H9 (cell line): ENCODE measurements around the gene LPP. TPM values are rescaled to one million over a fixed set of nuclear protein-coding genes. Genes with fewer than 3 reads are reported as not detected.

Source experiments
- DNase-seq: peaks from one replicate; pipeline ENCODE4 v3.0.0-alpha.2; 2017
- H2AFZ ChIP-seq: one replicate; pipeline ENCODE4 v1.6.1; 2013; ENCODE audit warnings: mild to moderate bottlenecking, low read length, control low read depth, moderate library complexity
- H2AK5ac ChIP-seq: 2 replicates; pipeline ENCODE4 v1.6.1; 2013; ENCODE audit warnings: low read length, control low read depth, mixed read lengths; ENCODE audit not compliant: insufficient read length
- H2BK120ac ChIP-seq: one replicate; pipeline ENCODE4 v1.6.1; 2013; ENCODE audit warnings: low read depth, mild to moderate bottlenecking, low read length, control low read depth, inconsistent platforms; ENCODE audit not compliant: poor library complexity, severe bottlenecking
- H2BK12ac ChIP-seq: 2 replicates; pipeline ENCODE4 v1.6.1; 2013; ENCODE audit warnings: low read length, control low read depth, mixed read lengths, low read depth; ENCODE audit not compliant: insufficient read length
- H2BK15ac ChIP-seq: 2 replicates; pipeline ENCODE4 v1.6.1; 2013; ENCODE audit warnings: low read depth, low read length, control low read depth
- H2BK20ac ChIP-seq: one replicate; pipeline ENCODE4 v1.6.1; 2013; ENCODE audit warnings: low read depth, mild to moderate bottlenecking, low read length, control low read depth, inconsistent platforms; ENCODE audit not compliant: poor library complexity, severe bottlenecking
- H2BK5ac ChIP-seq: 2 replicates; pipeline ENCODE4 v1.6.1; 2013; ENCODE audit warnings: low read length, control low read depth, mixed read lengths; ENCODE audit not compliant: insufficient read length
- H3K14ac ChIP-seq: 2 replicates; pipeline ENCODE4 v1.6.1; 2013; ENCODE audit warnings: low read length, control low read depth; ENCODE audit not compliant: insufficient read depth
- H3K18ac ChIP-seq: 2 replicates; pipeline ENCODE4 v1.6.1; 2013; ENCODE audit warnings: low read depth, mild to moderate bottlenecking, mixed read lengths, low read length, control low read depth; ENCODE audit not compliant: insufficient read length
- H3K23ac ChIP-seq: 2 replicates; pipeline ENCODE4 v1.6.1; 2013; ENCODE audit warnings: low read length, control low read depth, mixed read lengths, low read depth; ENCODE audit not compliant: insufficient read length
- H3K23me2 ChIP-seq: 2 replicates; pipeline ENCODE4 v1.6.1; 2013; ENCODE audit warnings: low read depth, mild to moderate bottlenecking, mixed read lengths, low read length, control low read depth; ENCODE audit not compliant: insufficient read length, poor library complexity, severe bottlenecking
- H3K27ac ChIP-seq: 2 replicates; pipeline ENCODE4 v1.5.1; 2013; ENCODE audit warnings: low read length, control low read depth, mixed read lengths, low read depth; ENCODE audit not compliant: insufficient read length
- H3K27me3 ChIP-seq: 2 replicates; pipeline ENCODE4 v1.6.1; 2013; ENCODE audit warnings: low read length, control low read depth, inconsistent platforms; ENCODE audit not compliant: insufficient read depth
- H3K4ac ChIP-seq: 2 replicates; pipeline ENCODE4 v1.6.1; 2013; ENCODE audit warnings: low read depth, mild to moderate bottlenecking, control low read depth, inconsistent platforms, low read length, moderate library complexity
- H3K4me1 ChIP-seq: 2 replicates; pipeline ENCODE4 v1.6.1; 2013; ENCODE audit warnings: low read length, control low read depth, inconsistent platforms; ENCODE audit not compliant: insufficient read depth
- H3K4me2 ChIP-seq: 2 replicates; pipeline ENCODE4 v1.6.1; 2013; ENCODE audit warnings: low read length, control low read depth, mixed read lengths; ENCODE audit not compliant: insufficient read length, insufficient read depth
- H3K56ac ChIP-seq: 2 replicates; pipeline ENCODE4 v1.6.1; 2013; ENCODE audit warnings: low read depth, mild to moderate bottlenecking, mixed read lengths, low read length, control low read depth; ENCODE audit not compliant: insufficient read length
- H3K79me1 ChIP-seq: 2 replicates; pipeline ENCODE4 v1.6.1; 2013; ENCODE audit warnings: low read depth, mild to moderate bottlenecking, moderate library complexity, low read length, control low read depth, inconsistent platforms; ENCODE audit not compliant: insufficient read depth, poor library complexity, severe bottlenecking
- H3K79me2 ChIP-seq: 2 replicates; pipeline ENCODE4 v1.6.1; 2013; ENCODE audit warnings: low read length, control low read depth, inconsistent platforms; ENCODE audit not compliant: insufficient read depth
- H3K9ac ChIP-seq: 2 replicates; pipeline ENCODE4 v1.6.1; 2013; ENCODE audit warnings: low read length, control low read depth, mixed read lengths; ENCODE audit not compliant: insufficient read length; ENCODE audit errors: extremely low read depth
- H3K9me3 ChIP-seq: one replicate; pipeline ENCODE4 v1.6.1; 2013; ENCODE audit warnings: low read depth, low read length, inconsistent platforms; ENCODE audit not compliant: control insufficient read depth
- H3T11ph ChIP-seq: one replicate; pipeline ENCODE4 v1.6.1; 2013; ENCODE audit warnings: mild to moderate bottlenecking, low read length, control low read depth, inconsistent platforms
- H4K20me1 ChIP-seq: one replicate; pipeline ENCODE4 v1.6.1; 2013; ENCODE audit not compliant: control insufficient read depth, insufficient read length, insufficient read depth
- H4K5ac ChIP-seq: 2 replicates; pipeline ENCODE4 v1.6.1; 2013; ENCODE audit warnings: low read depth, mild to moderate bottlenecking, mixed read lengths, low read length, control low read depth; ENCODE audit not compliant: insufficient read length
- H4K8ac ChIP-seq: replicated peaks from 2 replicates; pipeline ENCODE4 v1.6.1; 2013; ENCODE audit warnings: low read length, control low read depth, mixed read lengths, low read depth; ENCODE audit not compliant: insufficient read length
- H4K91ac ChIP-seq: 2 replicates; pipeline ENCODE4 v1.6.1; 2013; ENCODE audit warnings: low read depth, mild to moderate bottlenecking, moderate library complexity, mixed read lengths, low read length, control low read depth; ENCODE audit not compliant: insufficient read length
- H3K27ac Mint-ChIP-seq, 3 experiments: 2 replicates in 2 of 3; 3 replicates in 1 of 3; pipeline ENCODE4 v1.8.0; 2020 to 2021; ENCODE audit warnings: mixed read lengths in 3 of 3, mild to moderate bottlenecking in 1 of 3, moderate library complexity in 1 of 3
- H3K27me3 Mint-ChIP-seq: 2 replicates; pipeline ENCODE4 v1.8.0; 2021; ENCODE audit warnings: low read depth, mild to moderate bottlenecking, moderate library complexity, mixed read lengths
- H3K36me3 Mint-ChIP-seq, 3 experiments: 2 replicates in 2 of 3; 3 replicates in 1 of 3; pipeline ENCODE4 v1.8.0; 2020 to 2021; ENCODE audit warnings: low read depth in 3 of 3, mixed read lengths in 3 of 3; ENCODE audit not compliant: insufficient read depth in 1 of 3
- H3K4me1 Mint-ChIP-seq, 2 experiments: 2 replicates each; pipeline ENCODE4 v1.8.0; 2020; ENCODE audit warnings: mixed read lengths in 2 of 2
- H3K4me3 Mint-ChIP-seq, 2 experiments: 2 replicates in 1 of 2; 3 replicates in 1 of 2; pipeline ENCODE4 v1.8.0; 2020 to 2021; ENCODE audit warnings: mild to moderate bottlenecking in 2 of 2, mixed read lengths in 2 of 2, moderate library complexity in 1 of 2
- H3K9me3 Mint-ChIP-seq, 2 experiments: 2 replicates in 1 of 2; 3 replicates in 1 of 2; pipeline ENCODE4 v1.8.0; 2020; ENCODE audit warnings: mild to moderate bottlenecking in 2 of 2, mixed read lengths in 2 of 2, moderate library complexity in 1 of 2
- CTCF ChIP-seq: fragments of 200-600 bp; sonication (generic); conservative IDR thresholded peaks from 3 replicates; pipeline ENCODE4 v1.8.0; 2021; ENCODE audit warnings: antibody characterized with exemption, mild to moderate bottlenecking
- WGBS: extraction: QIAGEN DNeasy Blood & Tissue Kit; methylation state at CpG from one replicate; pipeline ENCODE4 v1.1.7; 2013; ENCODE audit warnings: missing lambda C conversion rate, low lambda C conversion rate, mixed read lengths; ENCODE audit not compliant: insufficient read length; ENCODE audit errors: extremely low coverage; 5-methylcytosine and 5-hydroxymethylcytosine counted together
- total RNA-seq: library from RNA; stranded (reverse); gene quantifications from 2 replicates; pipeline ENCODE4 v1.2.1, GENCODE V29; 2021

The LPP gene
- total RNA-seq, 1 experiment from 2014 or later = 64.6 TPM

DNA sequence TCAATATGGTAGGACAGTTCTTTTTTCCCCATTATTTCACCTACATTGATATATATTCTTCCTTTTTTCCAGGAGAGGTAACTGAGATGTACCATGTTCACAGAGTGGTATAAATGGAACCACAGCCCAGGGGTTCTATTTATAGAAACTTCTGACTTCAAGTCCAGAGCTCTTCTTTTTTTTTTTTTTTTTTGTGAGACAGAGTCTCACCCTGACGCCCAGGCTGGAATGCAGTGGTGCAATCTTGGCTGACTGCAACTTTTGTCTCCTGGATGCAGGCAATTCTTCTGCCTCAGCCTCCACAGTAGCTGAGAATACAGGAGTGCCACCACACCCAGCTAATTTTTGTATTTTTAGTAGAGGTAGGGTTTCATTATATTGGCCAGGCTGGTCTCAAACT, 750.7 kb downstream of the LPP start:
- WGBS = no CpG with 5 or more reads among the region's 1 CpG

More for the DNA sequence above, 750.7 kb downstream of the LPP start:
- no peaks in the 10 kb centered on the region for H3K9me3 ChIP-seq
- no peak overlapping the region for H3K56ac ChIP-seq
- H4K91ac ChIP-seq = no peak overlapping the region
- H2BK12ac ChIP-seq = no peak overlapping the region
- H4K5ac ChIP-seq = no peak overlapping the region
- H3K27me3 ChIP-seq = no peaks in the 10 kb centered on the region
- H3K27ac ChIP-seq = no peak overlapping the region
- no peak overlapping the region for H2BK20ac ChIP-seq
- H2BK15ac ChIP-seq = no peak overlapping the region
- H3T11ph ChIP-seq = no peak overlapping the region
- H3K9ac ChIP-seq = no peak overlapping the region
- H3K18ac ChIP-seq = no peak overlapping the region
- no peaks in the 10 kb centered on the region for H3K79me2 ChIP-seq
- DNase-seq = no peak
- Mint-ChIP-seq H3K9me3 (no peaks in the 10 kb centered on the region), H3K27me3 (peaks cover 1% of the 10 kb centered on the region; the same call in 1 of the 2 replicates), H3K4me3 (no peak overlapping the region), H3K4me1 (peaks cover 16 to 28% of the 10 kb centered on the region in 2 experiments), H3K27ac (no peak overlapping the region), H3K36me3 (no peaks in the 10 kb centered on the region)
- no peaks in the 10 kb centered on the region for H3K79me1 ChIP-seq
- H2BK120ac ChIP-seq = no peak overlapping the region
- no peak overlapping the region for H3K23ac ChIP-seq
- H4K20me1 ChIP-seq = no peaks in the 10 kb centered on the region
- H3K4me2 ChIP-seq = no peak overlapping the region
- no peak overlapping the region for H3K14ac ChIP-seq
- no peak overlapping the region for H2BK5ac ChIP-seq
- H3K23me2 ChIP-seq = no peaks in the 10 kb centered on the region
- H3K4me1 ChIP-seq = no peaks in the 10 kb centered on the region
- H2AFZ ChIP-seq = no peak overlapping the region
- no peak overlapping the region for H3K4ac ChIP-seq
- H4K8ac ChIP-seq = no peak overlapping the region
- no peak overlapping the region for H2AK5ac ChIP-seq
- TF ChIP-seq CTCF = no peak
